Suprapubic skin (tissue), 3 donors: Measurements from ENCODE around the gene COX7C.

Source experiments
- POLR2A ChIP-seq, 2 donors: fragments of 450-650 bp; IDR thresholded peaks; one replicate each; pipeline ENCODE4 v1.6.1; 2017; ENCODE audit warnings: antibody characterized with exemption in 2 of 2, mild to moderate bottlenecking in 2 of 2, moderate library complexity in 2 of 2
- TF ChIP-seq, protein P1 (sequence below), 2 donors: fragments of 200-600 bp in 1 of 2; fragments of 450-650 bp in 1 of 2; sonication (generic) in 1 of 2; IDR thresholded peaks; one replicate each; pipeline ENCODE4 v1.5.1; 2016 to 2019; ENCODE audit warnings: antibody characterized with exemption in 2 of 2, mild to moderate bottlenecking in 1 of 2, moderate library complexity in 1 of 2

DNA sequence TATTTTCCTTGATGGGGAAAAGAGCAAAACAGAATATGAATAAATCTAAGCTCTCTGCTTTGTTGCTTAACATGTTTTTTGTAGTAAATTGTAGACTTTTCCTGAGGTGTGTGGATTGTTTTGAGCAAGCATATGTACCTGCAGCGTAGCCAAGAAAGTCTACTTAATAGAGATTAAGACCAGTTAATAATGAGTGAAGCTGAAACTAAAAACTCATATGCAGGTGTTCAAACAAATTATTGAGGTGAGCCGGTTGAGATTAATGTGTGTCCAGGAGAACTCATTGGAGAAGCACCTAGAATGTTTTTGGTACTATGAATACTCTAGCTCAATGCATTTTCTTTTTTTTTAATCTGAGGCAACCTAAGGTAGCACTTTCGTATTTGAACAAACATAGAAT lies 49.2 kb downstream of the COX7C start:
- TF ChIP-seq, protein P1, sequence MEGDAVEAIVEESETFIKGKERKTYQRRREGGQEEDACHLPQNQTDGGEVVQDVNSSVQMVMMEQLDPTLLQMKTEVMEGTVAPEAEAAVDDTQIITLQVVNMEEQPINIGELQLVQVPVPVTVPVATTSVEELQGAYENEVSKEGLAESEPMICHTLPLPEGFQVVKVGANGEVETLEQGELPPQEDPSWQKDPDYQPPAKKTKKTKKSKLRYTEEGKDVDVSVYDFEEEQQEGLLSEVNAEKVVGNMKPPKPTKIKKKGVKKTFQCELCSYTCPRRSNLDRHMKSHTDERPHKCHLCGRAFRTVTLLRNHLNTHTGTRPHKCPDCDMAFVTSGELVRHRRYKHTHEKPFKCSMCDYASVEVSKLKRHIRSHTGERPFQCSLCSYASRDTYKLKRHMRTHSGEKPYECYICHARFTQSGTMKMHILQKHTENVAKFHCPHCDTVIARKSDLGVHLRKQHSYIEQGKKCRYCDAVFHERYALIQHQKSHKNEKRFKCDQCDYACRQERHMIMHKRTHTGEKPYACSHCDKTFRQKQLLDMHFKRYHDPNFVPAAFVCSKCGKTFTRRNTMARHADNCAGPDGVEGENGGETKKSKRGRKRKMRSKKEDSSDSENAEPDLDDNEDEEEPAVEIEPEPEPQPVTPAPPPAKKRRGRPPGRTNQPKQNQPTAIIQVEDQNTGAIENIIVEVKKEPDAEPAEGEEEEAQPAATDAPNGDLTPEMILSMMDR (IDR thresholded peaks at IDR 0.05): no peak
- no peak for TF ChIP-seq POLR2A (IDR thresholded peaks at IDR 0.05)
